Central memory CD8-positive, alpha-beta T cell (primary cell): ENCODE data around the gene ARL15.
"Not testable (repeated sequence)": the region's sequence is repeated elsewhere in the genome, so short reads cannot be mapped to it uniquely, and the experiment has no call there.

ENCODE experiments used
- ATAC-seq: fragments of 150-1000 bp; cut with Tn5 transposase; replicated peaks from 2 replicates; pipeline ENCODE4 v1.10.0; 2022; ENCODE audit warnings: mild to moderate bottlenecking, moderate FRiP score, moderate number of reproducible peaks; ENCODE audit not compliant: poor library complexity, severe bottlenecking; ENCODE audit errors: extremely low read depth
- DNase-seq, 2 donors: peaks; one replicate each; pipeline ENCODE4 v3.0.0; 2021; ENCODE audit warnings: low spot score in 2 of 2
- H3K27ac Mint-ChIP-seq: one replicate; pipeline ENCODE4 v1.8.0; 2022; ENCODE audit warnings: low read depth, mild to moderate bottlenecking, moderate library complexity, mixed read lengths
- H3K27me3 Mint-ChIP-seq: one replicate; pipeline ENCODE4 v1.8.0; 2022; ENCODE audit warnings: mixed read lengths
- H3K36me3 Mint-ChIP-seq: one replicate; pipeline ENCODE4 v1.8.0; 2022; ENCODE audit warnings: mild to moderate bottlenecking, moderate library complexity, mixed read lengths; ENCODE audit not compliant: insufficient read depth
- H3K4me1 Mint-ChIP-seq: one replicate; pipeline ENCODE4 v1.8.0; 2022; ENCODE audit warnings: mixed read lengths
- H3K4me3 Mint-ChIP-seq: one replicate; pipeline ENCODE4 v1.8.0; 2022; ENCODE audit warnings: mild to moderate bottlenecking, moderate library complexity, mixed read lengths
- H3K9me3 Mint-ChIP-seq: one replicate; pipeline ENCODE4 v1.8.0; 2022; ENCODE audit warnings: mixed read lengths

ARL15 gene

DNA sequence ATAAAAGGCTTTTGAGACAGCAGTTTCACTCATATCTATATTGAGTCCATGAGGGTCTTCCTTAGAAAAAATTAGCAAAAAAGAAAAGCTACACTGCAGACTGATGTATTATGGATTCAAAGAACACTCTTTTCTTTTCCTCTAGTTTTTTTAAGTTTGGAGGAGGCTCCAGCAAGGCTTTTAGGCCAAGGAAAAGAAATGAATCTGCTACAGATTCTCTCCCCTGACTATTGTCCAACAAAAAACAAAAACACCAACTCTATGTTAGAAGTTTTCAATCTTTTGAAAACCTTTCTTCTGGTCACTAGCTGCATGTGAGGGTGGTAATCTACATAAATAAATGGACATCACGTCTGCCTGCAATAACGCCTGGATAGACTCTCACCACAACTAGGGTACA lies 310.4 kb downstream of the ARL15 start:
- Mint-ChIP-seq H3K36me3 (no peaks in the 10 kb centered on the region), H3K4me3 (no peak overlapping the region), H3K27me3 (no peaks in the 10 kb centered on the region), H3K4me1 (no peaks in the 10 kb centered on the region), H3K27ac (no peak overlapping the region), H3K9me3 (no peaks in the 10 kb centered on the region)
- ATAC-seq (no peak), DNase-seq (no peak)

- Mint-ChIP-seq H3K27ac (no peak overlapping the region), H3K4me1 (no peaks in the 10 kb centered on the region), H3K27me3 (no peaks in the 10 kb centered on the region), H3K9me3 (no peaks in the 10 kb centered on the region), H3K36me3 (peaks cover 2% of the 10 kb centered on the region), H3K4me3 (no peak overlapping the region)
- DNase-seq (no peak), ATAC-seq (no peak)
Observed at GRCh38 chr5:53997736-53998627, 312.4 kb downstream of the ARL15 start.

DNA sequence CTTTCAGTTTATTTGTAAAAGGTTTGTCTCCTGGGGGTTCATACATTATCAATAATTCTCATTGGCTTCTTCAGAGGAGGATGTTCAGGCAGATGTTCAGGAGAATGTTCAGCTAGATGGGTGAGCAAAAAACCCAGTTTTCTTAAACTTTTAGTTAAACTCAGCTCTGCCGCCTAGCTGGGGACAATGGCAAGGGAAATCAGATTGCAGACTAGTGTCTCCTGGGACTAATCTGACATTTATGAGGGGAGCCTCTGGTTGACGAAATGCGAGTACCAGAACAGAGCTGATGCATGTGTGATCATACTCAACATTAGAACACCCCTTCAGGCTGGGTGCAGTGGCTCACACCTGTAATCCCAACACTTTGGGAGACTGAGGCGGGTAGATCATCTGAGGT lies 314.4 kb downstream of the ARL15 start:
- H3K27ac Mint-ChIP-seq = no peak overlapping the region
- no peaks in the 10 kb centered on the region for H3K4me1 Mint-ChIP-seq
- H3K36me3 Mint-ChIP-seq = peaks cover 2% of the 10 kb centered on the region
- no peaks in the 10 kb centered on the region for H3K27me3 Mint-ChIP-seq
- DNase-seq = no peak
- no peak overlapping the region for H3K4me3 Mint-ChIP-seq
- H3K9me3 Mint-ChIP-seq = no peaks in the 10 kb centered on the region
- no peak for ATAC-seq

- H3K4me3 Mint-ChIP-seq = no peak overlapping the region
- no peak overlapping the region for H3K27ac Mint-ChIP-seq
- DNase-seq (no peak), ATAC-seq (no peak)
- H3K27me3 Mint-ChIP-seq = no peaks in the 10 kb centered on the region
- no peaks in the 10 kb centered on the region for H3K4me1 Mint-ChIP-seq
- H3K36me3 Mint-ChIP-seq = peaks cover 2% of the 10 kb centered on the region
- H3K9me3 Mint-ChIP-seq = no peaks in the 10 kb centered on the region
Observed at GRCh38 chr5:53994148-53994547, 316.2 kb downstream of the ARL15 start.

GRCh38 chr5:53991942-53992341 lies 318.4 kb downstream of the ARL15 start:
- no peaks in the 10 kb centered on the region for H3K9me3 Mint-ChIP-seq
- peaks cover 2% of the 10 kb centered on the region for H3K36me3 Mint-ChIP-seq
- DNase-seq (no peak), ATAC-seq (no peak)
- no peak overlapping the region for H3K4me3 Mint-ChIP-seq
- no peak overlapping the region for H3K27ac Mint-ChIP-seq
- H3K27me3 Mint-ChIP-seq = no peaks in the 10 kb centered on the region
- H3K4me1 Mint-ChIP-seq = no peaks in the 10 kb centered on the region

GRCh38 chr5:53987101-53987500 lies 323.3 kb downstream of the ARL15 start:
- DNase-seq (no peak), ATAC-seq (no peak)
- no peaks in the 10 kb centered on the region for H3K27me3 Mint-ChIP-seq
- H3K4me3 Mint-ChIP-seq = no peak overlapping the region
- H3K36me3 Mint-ChIP-seq = peaks cover 2% of the 10 kb centered on the region
- H3K4me1 Mint-ChIP-seq = no peaks in the 10 kb centered on the region
- H3K27ac Mint-ChIP-seq = no peak overlapping the region
- H3K9me3 Mint-ChIP-seq = no peaks in the 10 kb centered on the region

DNA sequence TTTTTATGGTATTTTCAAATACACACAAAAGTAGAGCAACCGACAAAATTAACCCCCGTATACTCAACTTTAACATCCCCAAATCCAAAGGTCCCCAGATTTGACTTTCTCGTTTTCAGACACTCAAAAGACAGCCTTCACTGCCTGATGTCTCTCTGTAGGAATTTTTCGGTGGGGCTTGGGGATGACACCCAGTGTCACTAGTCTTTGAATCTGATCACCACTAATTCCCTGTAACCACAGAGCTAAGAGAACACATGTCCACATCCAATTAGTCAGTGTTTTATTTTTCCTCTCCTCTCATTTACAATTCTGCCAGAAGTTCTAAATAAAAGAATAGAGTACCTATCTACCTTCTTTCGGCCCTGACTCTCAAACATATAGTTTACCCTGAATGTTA lies 324.6 kb downstream of the ARL15 start:
- peaks cover 2% of the 10 kb centered on the region for H3K36me3 Mint-ChIP-seq
- no peaks in the 10 kb centered on the region for H3K4me1 Mint-ChIP-seq

DNA sequence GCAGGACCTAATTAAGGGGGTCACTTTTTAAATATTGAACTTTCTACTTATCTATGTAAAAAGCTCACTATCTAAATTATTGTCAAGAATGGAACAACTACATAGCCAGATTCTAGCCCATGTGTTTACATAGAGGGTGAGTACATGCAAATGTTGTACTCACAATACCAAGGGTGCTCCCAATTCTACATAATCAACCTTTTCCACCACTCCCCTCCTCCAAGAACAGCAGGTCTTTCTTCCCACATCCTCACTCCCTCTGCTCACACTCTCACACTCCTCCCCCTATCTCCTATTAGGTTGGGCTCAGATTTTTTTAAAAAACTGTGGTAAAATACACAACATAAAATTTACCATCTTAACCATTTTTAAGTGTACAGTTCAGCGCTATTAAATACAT lies 325.4 kb downstream of the ARL15 start:
- Mint-ChIP-seq H3K4me1 (no peaks in the 10 kb centered on the region), H3K9me3 (no peaks in the 10 kb centered on the region), H3K36me3 (peaks cover 2% of the 10 kb centered on the region), H3K27me3 (no peaks in the 10 kb centered on the region), H3K4me3 (no peak overlapping the region), H3K27ac (no peak overlapping the region)
- ATAC-seq (no peak), DNase-seq (no peak)

More for the DNA sequence above, 324.6 kb downstream of the ARL15 start:
- H3K27ac Mint-ChIP-seq = no peak overlapping the region
- H3K27me3 Mint-ChIP-seq = no peaks in the 10 kb centered on the region
- ATAC-seq = no peak
- H3K4me3 Mint-ChIP-seq = no peak overlapping the region
- H3K9me3 Mint-ChIP-seq = no peaks in the 10 kb centered on the region
- no peak for DNase-seq

DNA sequence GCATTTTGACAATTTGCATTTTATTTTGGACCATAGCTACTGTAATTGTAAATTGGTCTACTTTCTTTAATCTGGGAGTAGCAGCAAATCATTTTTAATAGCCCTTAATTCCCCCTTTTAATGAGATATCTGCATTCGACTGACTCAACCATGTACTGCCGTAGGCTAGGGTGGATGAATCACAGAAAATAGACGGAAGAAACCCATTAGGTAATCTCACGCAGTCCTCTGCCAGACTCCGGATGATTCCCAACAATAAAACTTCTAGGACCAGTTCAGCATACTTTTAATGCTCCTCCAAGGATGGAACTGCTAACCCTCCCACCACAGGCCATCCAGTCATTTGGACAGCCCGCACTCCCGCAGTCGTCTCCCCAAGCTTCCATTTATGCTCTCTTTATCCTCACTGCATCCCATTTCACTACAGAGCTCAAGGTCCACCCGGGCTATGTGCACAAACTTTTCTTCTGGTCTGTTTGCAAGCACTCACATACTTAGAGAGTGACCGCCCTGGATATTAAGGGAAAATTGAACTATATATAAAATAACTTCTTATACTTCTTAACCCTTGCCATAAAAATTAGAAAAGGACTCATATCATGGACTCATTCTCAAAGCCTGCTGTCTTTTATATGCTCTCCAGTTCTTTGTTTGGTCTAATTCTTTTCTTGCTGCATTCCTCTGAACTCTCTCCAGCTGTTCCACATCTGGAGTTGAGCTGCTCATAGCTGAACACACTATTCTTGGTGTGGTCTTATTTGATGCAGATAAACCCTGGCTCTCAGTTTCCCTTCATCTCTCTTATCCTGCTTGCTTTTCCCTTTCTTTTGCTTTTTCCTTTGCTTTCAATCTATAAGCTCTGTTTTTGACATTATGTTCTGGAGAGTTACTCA lies 326.6 kb downstream of the ARL15 start:
- Mint-ChIP-seq H3K4me3 (no peak overlapping the region), H3K9me3 (no peaks in the 10 kb centered on the region), H3K27me3 (no peaks in the 10 kb centered on the region), H3K4me1 (no peaks in the 10 kb centered on the region), H3K27ac (no peak overlapping the region), H3K36me3 (peaks cover 2% of the 10 kb centered on the region)
- ATAC-seq (no peak), DNase-seq (no peak)

GRCh38 chr5:53982319-53982718 lies 328.1 kb downstream of the ARL15 start:
- not testable (repeated sequence) for H3K9me3 Mint-ChIP-seq, H3K4me3 Mint-ChIP-seq, ATAC-seq, DNase-seq, H3K36me3 Mint-ChIP-seq, H3K27ac Mint-ChIP-seq, H3K4me1 Mint-ChIP-seq, H3K27me3 Mint-ChIP-seq

GRCh38 chr5:53980061-53980460 lies 330.3 kb downstream of the ARL15 start:
- no peaks in the 10 kb centered on the region for H3K4me1 Mint-ChIP-seq
- H3K36me3 Mint-ChIP-seq = peaks cover 2% of the 10 kb centered on the region

DNA sequence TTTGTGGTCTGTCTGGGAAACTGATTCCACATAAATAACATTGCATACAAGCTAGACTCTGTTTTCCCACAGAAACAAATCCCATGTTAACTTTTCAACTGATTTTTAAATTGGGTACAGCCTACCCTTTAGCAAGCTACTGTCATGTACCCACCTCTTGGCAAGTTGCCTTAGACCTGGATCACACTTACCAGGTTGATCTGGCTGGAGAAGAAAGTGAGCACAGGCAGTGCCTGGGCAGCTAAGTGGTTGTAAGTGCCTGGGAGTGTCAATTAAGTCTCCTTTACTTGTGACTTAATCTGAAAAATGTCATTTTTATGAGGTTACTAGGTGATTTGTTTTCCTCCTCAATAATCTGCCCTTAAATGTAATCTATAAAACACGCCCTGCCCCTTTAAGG lies 336.4 kb downstream of the ARL15 start:
- Mint-ChIP-seq H3K27ac (no peak overlapping the region), H3K36me3 (no peaks in the 10 kb centered on the region), H3K4me1 (no peaks in the 10 kb centered on the region), H3K27me3 (no peaks in the 10 kb centered on the region), H3K4me3 (no peak overlapping the region), H3K9me3 (no peaks in the 10 kb centered on the region)
- DNase-seq = no peak
- ATAC-seq = no peak

More at GRCh38 chr5:53980061-53980460, 330.3 kb downstream of the ARL15 start:
- no peaks in the 10 kb centered on the region for H3K27me3 Mint-ChIP-seq
- ATAC-seq (no peak), DNase-seq (no peak)
- no peak overlapping the region for H3K27ac Mint-ChIP-seq
- H3K9me3 Mint-ChIP-seq = no peaks in the 10 kb centered on the region
- no peak overlapping the region for H3K4me3 Mint-ChIP-seq

DNA sequence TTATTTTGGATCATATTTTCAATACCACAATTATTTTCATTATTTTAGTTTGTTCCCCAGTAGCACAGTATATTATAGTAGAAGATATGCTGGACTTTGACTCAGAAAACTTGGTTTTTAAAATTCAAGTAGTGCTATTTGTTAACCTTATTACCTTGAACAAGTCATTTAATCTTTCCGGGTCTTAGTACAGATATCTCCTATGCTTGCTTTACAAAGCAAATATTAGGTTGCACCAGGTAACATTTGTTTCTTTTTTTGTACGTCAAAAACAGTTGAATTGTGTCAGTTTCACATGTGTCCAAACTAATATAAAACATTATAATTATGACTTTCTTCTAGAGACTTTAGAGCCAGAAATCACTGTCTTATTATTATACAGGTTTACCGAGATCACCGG lies 338.1 kb downstream of the ARL15 start:
- no peaks in the 10 kb centered on the region for H3K27me3 Mint-ChIP-seq
- H3K27ac Mint-ChIP-seq = no peak overlapping the region
- no peaks in the 10 kb centered on the region for H3K9me3 Mint-ChIP-seq
- no peaks in the 10 kb centered on the region for H3K4me1 Mint-ChIP-seq
- no peak for DNase-seq
- no peaks in the 10 kb centered on the region for H3K36me3 Mint-ChIP-seq
- no peak overlapping the region for H3K4me3 Mint-ChIP-seq
- no peak for ATAC-seq
